Measurements from ENCODE around the gene NDST1. TPM values are rescaled to one million over a fixed set of nuclear protein-coding genes. Genes with fewer than 3 reads are reported as not detected.

Gene NDST1
- polyA plus RNA-seq, 1 of the 3 experiments (the other 2 are of a cell fraction), result 29.2 TPM

GRCh38 chr5:150545246-150545645 is 37.3 kb downstream of the NDST1 start:
- no peak for DNase-seq
- no peak overlapping the region for H3K4me3 ChIP-seq (ENCODE audit: low read depth in 2 of 2, low read length in 1 of 2)
- WGBS (ENCODE audit: low lambda C conversion rate), result 93% methylated on average over 10 of the region's 13 CpGs
- no peak overlapping the region for H2AFZ ChIP-seq (ENCODE audit: low read depth)
- TF ChIP-seq JUND (IDR thresholded peaks at IDR 0.05) (no peak), SMC3 (IDR thresholded peaks at IDR 0.05; ENCODE audit: low read depth, low read length) (no peak), YY1 (IDR thresholded peaks at IDR 0.05; ENCODE audit: low read depth) (no peak), MXI1 (IDR thresholded peaks at IDR 0.05; ENCODE audit: low read depth, low read length) (no peak), POLR2AphosphoS5 (IDR thresholded peaks at IDR 0.05; ENCODE audit: low read depth, low read length) (no peak), ELF1 (IDR thresholded peaks at IDR 0.05) (no peak), RCOR1 (IDR thresholded peaks at IDR 0.05; ENCODE audit: low read length) (no peak), FOXJ3 (CRISPR knock-in tag; IDR thresholded peaks at IDR 0.05) (no peak), TEAD4 (IDR thresholded peaks at IDR 0.05; ENCODE audit: borderline replicate concordance, insufficient read depth) (no peak), RFX5 (IDR thresholded peaks at IDR 0.05; ENCODE audit: low read length) (no peak)
- TF ChIP-seq, protein P1, sequence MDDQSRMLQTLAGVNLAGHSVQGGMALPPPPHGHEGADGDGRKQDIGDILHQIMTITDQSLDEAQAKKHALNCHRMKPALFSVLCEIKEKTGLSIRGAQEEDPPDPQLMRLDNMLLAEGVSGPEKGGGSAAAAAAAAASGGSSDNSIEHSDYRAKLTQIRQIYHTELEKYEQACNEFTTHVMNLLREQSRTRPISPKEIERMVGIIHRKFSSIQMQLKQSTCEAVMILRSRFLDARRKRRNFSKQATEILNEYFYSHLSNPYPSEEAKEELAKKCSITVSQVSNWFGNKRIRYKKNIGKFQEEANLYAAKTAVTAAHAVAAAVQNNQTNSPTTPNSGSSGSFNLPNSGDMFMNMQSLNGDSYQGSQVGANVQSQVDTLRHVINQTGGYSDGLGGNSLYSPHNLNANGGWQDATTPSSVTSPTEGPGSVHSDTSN (IDR thresholded peaks at IDR 0.05), result no peak
- TF ChIP-seq, protein P2, sequence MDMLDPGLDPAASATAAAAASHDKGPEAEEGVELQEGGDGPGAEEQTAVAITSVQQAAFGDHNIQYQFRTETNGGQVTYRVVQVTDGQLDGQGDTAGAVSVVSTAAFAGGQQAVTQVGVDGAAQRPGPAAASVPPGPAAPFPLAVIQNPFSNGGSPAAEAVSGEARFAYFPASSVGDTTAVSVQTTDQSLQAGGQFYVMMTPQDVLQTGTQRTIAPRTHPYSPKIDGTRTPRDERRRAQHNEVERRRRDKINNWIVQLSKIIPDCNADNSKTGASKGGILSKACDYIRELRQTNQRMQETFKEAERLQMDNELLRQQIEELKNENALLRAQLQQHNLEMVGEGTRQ (IDR thresholded peaks at IDR 0.05; ENCODE audit: borderline replicate concordance, low read depth, low read length), result no peak
- TF ChIP-seq, protein P3, sequence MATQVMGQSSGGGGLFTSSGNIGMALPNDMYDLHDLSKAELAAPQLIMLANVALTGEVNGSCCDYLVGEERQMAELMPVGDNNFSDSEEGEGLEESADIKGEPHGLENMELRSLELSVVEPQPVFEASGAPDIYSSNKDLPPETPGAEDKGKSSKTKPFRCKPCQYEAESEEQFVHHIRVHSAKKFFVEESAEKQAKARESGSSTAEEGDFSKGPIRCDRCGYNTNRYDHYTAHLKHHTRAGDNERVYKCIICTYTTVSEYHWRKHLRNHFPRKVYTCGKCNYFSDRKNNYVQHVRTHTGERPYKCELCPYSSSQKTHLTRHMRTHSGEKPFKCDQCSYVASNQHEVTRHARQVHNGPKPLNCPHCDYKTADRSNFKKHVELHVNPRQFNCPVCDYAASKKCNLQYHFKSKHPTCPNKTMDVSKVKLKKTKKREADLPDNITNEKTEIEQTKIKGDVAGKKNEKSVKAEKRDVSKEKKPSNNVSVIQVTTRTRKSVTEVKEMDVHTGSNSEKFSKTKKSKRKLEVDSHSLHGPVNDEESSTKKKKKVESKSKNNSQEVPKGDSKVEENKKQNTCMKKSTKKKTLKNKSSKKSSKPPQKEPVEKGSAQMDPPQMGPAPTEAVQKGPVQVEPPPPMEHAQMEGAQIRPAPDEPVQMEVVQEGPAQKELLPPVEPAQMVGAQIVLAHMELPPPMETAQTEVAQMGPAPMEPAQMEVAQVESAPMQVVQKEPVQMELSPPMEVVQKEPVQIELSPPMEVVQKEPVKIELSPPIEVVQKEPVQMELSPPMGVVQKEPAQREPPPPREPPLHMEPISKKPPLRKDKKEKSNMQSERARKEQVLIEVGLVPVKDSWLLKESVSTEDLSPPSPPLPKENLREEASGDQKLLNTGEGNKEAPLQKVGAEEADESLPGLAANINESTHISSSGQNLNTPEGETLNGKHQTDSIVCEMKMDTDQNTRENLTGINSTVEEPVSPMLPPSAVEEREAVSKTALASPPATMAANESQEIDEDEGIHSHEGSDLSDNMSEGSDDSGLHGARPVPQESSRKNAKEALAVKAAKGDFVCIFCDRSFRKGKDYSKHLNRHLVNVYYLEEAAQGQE (IDR thresholded peaks at IDR 0.05; ENCODE audit: low read depth, low read length), result no peak
- H3K27me3 ChIP-seq (ENCODE audit: insufficient read depth), result no peaks in the 10 kb centered on the region
- H3K4me1 ChIP-seq (ENCODE audit: control insufficient read depth in 1 of 2, insufficient read depth in 2 of 2, low read depth in 1 of 2, low read length in 1 of 2), result peaks cover 4 to 27% of the 10 kb centered on the region in 2 experiments; a peak in 3 of 4 replicates
- no peaks in the 10 kb centered on the region for H3K79me2 ChIP-seq (ENCODE audit: insufficient read depth)
- no peak overlapping the region for H3K9ac ChIP-seq
- H3K9me2 ChIP-seq, result no peaks in the 10 kb centered on the region
- peak overlapping the region in 1 of 2 experiments; percentile 70; a peak in 2 of 4 replicates for H3K27ac ChIP-seq (ENCODE audit: low read depth in 2 of 2, low read length in 1 of 2)
- no peaks in the 10 kb centered on the region for H3K9me3 ChIP-seq
- H3K4me2 ChIP-seq, result no peak overlapping the region
- ChIA-PET CTCF (interaction anchor here (0.6 to 3.0 kb wide), 34 partner anchors 8 to 310 kb away, joined by 3 to 56 read pairs (median 4); partner anchors contain the start of genes RBM22 and RPS14), POLR2A (interaction anchor here (1.0 kb wide), 1 partner anchor 95 kb away, joined by 3 read pairs; no protein-coding TSS in a partner anchor)
- no peaks in the 10 kb centered on the region for H4K20me1 ChIP-seq (ENCODE audit: insufficient read depth)
- H3K36me3 ChIP-seq (replicated peaks in 1 of 2; ENCODE audit: control insufficient read depth in 1 of 2, insufficient read depth in 2 of 2, low read length in 1 of 2), result peaks cover 42 to 57% of the 10 kb centered on the region in 2 experiments
- H3F3A ChIP-seq (replicated peaks; ENCODE audit: insufficient read depth), result peaks cover 20% of the 10 kb centered on the region
